ENCODE data around the gene HACD2.

Gene HACD2

GRCh38 chr3:123447416-123447748 lies 137.5 kb downstream of the HACD2 start:
- Histone ChIP-seq H2AK5ac (ENCODE audit: low read length) (no peak overlapping the region), H3K4me1 (ENCODE audit: control insufficient read depth in 1 of 2, insufficient read depth in 2 of 2, low read length in 2 of 2) (peaks cover 7 to 13% of the 10 kb centered on the region in 2 experiments), H2BK12ac (ENCODE audit: low read length) (no peak overlapping the region), H3K79me2 (ENCODE audit: control insufficient read depth, insufficient read depth, low read length, poor library complexity) (no peaks in the 10 kb centered on the region), H3K18ac (ENCODE audit: low read length) (no peak overlapping the region), H3K4me3 (ENCODE audit: low read depth, low read length) (peak overlapping the region; percentile 1), H2BK5ac (ENCODE audit: low read depth, low read length, poor library complexity) (no peak overlapping the region), H3K36me3 (ENCODE audit: control insufficient read depth in 1 of 2, insufficient read depth in 2 of 2, low read length in 2 of 2) (no peaks in the 10 kb centered on the region), H3K27ac (ENCODE audit: low read depth, low read length) (no peak overlapping the region), H3K79me1 (ENCODE audit: low read length) (peaks cover 2% of the 10 kb centered on the region), H4K8ac (ENCODE audit: low read depth, low read length) (no peak overlapping the region), H3K14ac (ENCODE audit: low read length) (no peak overlapping the region), H3K27me3 (ENCODE audit: insufficient read depth, low read length) (peaks cover 39% of the 10 kb centered on the region), H3K23ac (ENCODE audit: low read length) (no peak overlapping the region), H2AFZ (ENCODE audit: insufficient read depth, low read length, poor library complexity) (no peak overlapping the region), H3K9ac (ENCODE audit: low read length) (no peak overlapping the region), H2BK120ac (ENCODE audit: insufficient read depth, low read length, poor library complexity) (no peak overlapping the region), H3K4ac (ENCODE audit: low read depth, low read length) (no peak overlapping the region), H4K12ac (ENCODE audit: low read depth, low read length) (no peak overlapping the region), H3K9me3 (ENCODE audit: insufficient read depth, low read depth, low read length) (peaks cover 2% of the 10 kb centered on the region), H4K91ac (ENCODE audit: low read depth, low read length) (no peak overlapping the region), H3K4me2 (ENCODE audit: low read length) (no peak overlapping the region)
- whole genome bisulfite sequencing (ENCODE audit: extremely low coverage, insufficient coverage, insufficient read length), result no CpG with 5 or more reads among the region's 27 CpGs
- DNase-seq, result no peak

- DNase-seq, result no peak
- no peaks in the 10 kb centered on the region for H3K36me3 ChIP-seq (ENCODE audit: control insufficient read depth in 1 of 2, insufficient read depth in 2 of 2, low read length in 2 of 2)
- H3K27me3 ChIP-seq (ENCODE audit: insufficient read depth, low read length), result peaks cover 39% of the 10 kb centered on the region
- H3K4me2 ChIP-seq (ENCODE audit: low read length), result no peak overlapping the region
- no peak overlapping the region for H3K27ac ChIP-seq (ENCODE audit: low read depth, low read length)
- WGBS (ENCODE audit: extremely low coverage, insufficient coverage, insufficient read length), result no CpG with 5 or more reads among the region's 6 CpGs
- no peak overlapping the region for H3K23ac ChIP-seq (ENCODE audit: low read length)
- no peak overlapping the region for H3K4ac ChIP-seq (ENCODE audit: low read depth, low read length)
- no peak overlapping the region for H4K8ac ChIP-seq (ENCODE audit: low read depth, low read length)
- no peak overlapping the region for H2BK12ac ChIP-seq (ENCODE audit: low read length)
- H3K9me3 ChIP-seq (ENCODE audit: insufficient read depth, low read depth, low read length), result peaks cover 2% of the 10 kb centered on the region
- H2BK120ac ChIP-seq (ENCODE audit: insufficient read depth, low read length, poor library complexity), result no peak overlapping the region
- H2AFZ ChIP-seq (ENCODE audit: insufficient read depth, low read length, poor library complexity), result no peak overlapping the region
- H3K79me1 ChIP-seq (ENCODE audit: low read length), result peaks cover 2% of the 10 kb centered on the region
- no peak overlapping the region for H3K14ac ChIP-seq (ENCODE audit: low read length)
- H3K4me3 ChIP-seq (ENCODE audit: low read depth, low read length), result no peak overlapping the region
- no peak overlapping the region for H2AK5ac ChIP-seq (ENCODE audit: low read length)
- peaks cover 7 to 13% of the 10 kb centered on the region in 2 experiments for H3K4me1 ChIP-seq (ENCODE audit: control insufficient read depth in 1 of 2, insufficient read depth in 2 of 2, low read length in 2 of 2)
- H3K79me2 ChIP-seq (ENCODE audit: control insufficient read depth, insufficient read depth, low read length, poor library complexity), result no peaks in the 10 kb centered on the region
- no peak overlapping the region for H3K9ac ChIP-seq (ENCODE audit: low read length)
- no peak overlapping the region for H2BK5ac ChIP-seq (ENCODE audit: low read depth, low read length, poor library complexity)
- H4K12ac ChIP-seq (ENCODE audit: low read depth, low read length), result no peak overlapping the region
- no peak overlapping the region for H4K91ac ChIP-seq (ENCODE audit: low read depth, low read length)
- no peak overlapping the region for H3K18ac ChIP-seq (ENCODE audit: low read length)
These were observed 138.2 kb downstream of the HACD2 start for GRCh38 chr3:123446610-123447109.

- no CpG with 5 or more reads among the region's 2 CpGs for WGBS (ENCODE audit: extremely low coverage, insufficient coverage, insufficient read length)
These were observed 138.6 kb downstream of the HACD2 start for GRCh38 chr3:123446210-123446609.

GRCh38 chr3:123445702-123446101 lies 139.2 kb downstream of the HACD2 start:
- no peak for DNase-seq
- Histone ChIP-seq H3K4me1 (ENCODE audit: control insufficient read depth in 1 of 2, insufficient read depth in 2 of 2, low read length in 2 of 2) (peaks cover 7 to 13% of the 10 kb centered on the region in 2 experiments), H3K18ac (ENCODE audit: low read length) (no peak overlapping the region), H3K79me1 (ENCODE audit: low read length) (peaks cover 2% of the 10 kb centered on the region), H3K4ac (ENCODE audit: low read depth, low read length) (no peak overlapping the region), H3K14ac (ENCODE audit: low read length) (no peak overlapping the region), H2BK12ac (ENCODE audit: low read length) (no peak overlapping the region), H3K9me3 (ENCODE audit: insufficient read depth, low read depth, low read length) (peaks cover 2% of the 10 kb centered on the region), H3K27me3 (ENCODE audit: insufficient read depth, low read length) (peaks cover 34% of the 10 kb centered on the region), H2AK5ac (ENCODE audit: low read length) (no peak overlapping the region), H4K8ac (ENCODE audit: low read depth, low read length) (no peak overlapping the region), H3K36me3 (ENCODE audit: control insufficient read depth in 1 of 2, insufficient read depth in 2 of 2, low read length in 2 of 2) (no peaks in the 10 kb centered on the region), H2BK5ac (ENCODE audit: low read depth, low read length, poor library complexity) (no peak overlapping the region), H3K79me2 (ENCODE audit: control insufficient read depth, insufficient read depth, low read length, poor library complexity) (no peaks in the 10 kb centered on the region), H2AFZ (ENCODE audit: insufficient read depth, low read length, poor library complexity) (no peak overlapping the region), H4K91ac (ENCODE audit: low read depth, low read length) (no peak overlapping the region), H3K23ac (ENCODE audit: low read length) (no peak overlapping the region), H3K4me2 (ENCODE audit: low read length) (no peak overlapping the region), H4K12ac (ENCODE audit: low read depth, low read length) (no peak overlapping the region), H3K4me3 (ENCODE audit: low read depth, low read length) (no peak overlapping the region), H3K9ac (ENCODE audit: low read length) (no peak overlapping the region), H2BK120ac (ENCODE audit: insufficient read depth, low read length, poor library complexity) (no peak overlapping the region), H3K27ac (ENCODE audit: low read depth, low read length) (no peak overlapping the region)
- WGBS (ENCODE audit: extremely low coverage, insufficient coverage, insufficient read length), result no CpG with 5 or more reads among the region's 2 CpGs

More at GRCh38 chr3:123446210-123446609, 138.6 kb downstream of the HACD2 start:
- H3K4ac ChIP-seq (ENCODE audit: low read depth, low read length), result no peak overlapping the region
- no peak overlapping the region for H3K18ac ChIP-seq (ENCODE audit: low read length)
- H2BK5ac ChIP-seq (ENCODE audit: low read depth, low read length, poor library complexity), result no peak overlapping the region
- H4K91ac ChIP-seq (ENCODE audit: low read depth, low read length), result no peak overlapping the region
- no peak overlapping the region for H2AFZ ChIP-seq (ENCODE audit: insufficient read depth, low read length, poor library complexity)
- no peak overlapping the region for H2BK120ac ChIP-seq (ENCODE audit: insufficient read depth, low read length, poor library complexity)
- no peak overlapping the region for H3K4me3 ChIP-seq (ENCODE audit: low read depth, low read length)
- H3K36me3 ChIP-seq (ENCODE audit: control insufficient read depth in 1 of 2, insufficient read depth in 2 of 2, low read length in 2 of 2), result no peaks in the 10 kb centered on the region
- no peak overlapping the region for H2BK12ac ChIP-seq (ENCODE audit: low read length)
- H3K23ac ChIP-seq (ENCODE audit: low read length), result no peak overlapping the region
- peaks cover 2% of the 10 kb centered on the region for H3K79me1 ChIP-seq (ENCODE audit: low read length)
- no peak overlapping the region for H2AK5ac ChIP-seq (ENCODE audit: low read length)
- no peak overlapping the region for H3K27ac ChIP-seq (ENCODE audit: low read depth, low read length)
- H3K27me3 ChIP-seq (ENCODE audit: insufficient read depth, low read length), result peaks cover 37% of the 10 kb centered on the region
- H3K9me3 ChIP-seq (ENCODE audit: insufficient read depth, low read depth, low read length), result peaks cover 2% of the 10 kb centered on the region
- no peak overlapping the region for H4K8ac ChIP-seq (ENCODE audit: low read depth, low read length)
- H3K9ac ChIP-seq (ENCODE audit: low read length), result no peak overlapping the region
- no peaks in the 10 kb centered on the region for H3K79me2 ChIP-seq (ENCODE audit: control insufficient read depth, insufficient read depth, low read length, poor library complexity)
- H3K4me2 ChIP-seq (ENCODE audit: low read length), result no peak overlapping the region
- no peak overlapping the region for H4K12ac ChIP-seq (ENCODE audit: low read depth, low read length)
- no peak overlapping the region for H3K14ac ChIP-seq (ENCODE audit: low read length)
- no peak for DNase-seq
- peaks cover 7 to 13% of the 10 kb centered on the region in 2 experiments for H3K4me1 ChIP-seq (ENCODE audit: control insufficient read depth in 1 of 2, insufficient read depth in 2 of 2, low read length in 2 of 2)

Measured in trophoblast cell (in vitro differentiated cells and primary cell).